HEK293 (cell line): Measurements from ENCODE around the gene SLC18B1.

ENCODE experiments used
- CTCF ChIA-PET: fragments of 350-600 bp; formaldehyde crosslinking; extraction: SDS; loops from one replicate; lab custom pipeline; 2021; ENCODE audit warnings: antibody characterized with exemption; lab: Yijun Ruan, JAX
- POLR2A ChIA-PET: fragments of 300-600 bp; formaldehyde crosslinking; extraction: SDS; loops from one replicate; lab custom pipeline; 2020; ENCODE audit warnings: antibody characterized with exemption, inconsistent platforms; lab: Yijun Ruan, JAX
- H3K27ac ChIP-seq: fragments of 200-500 bp; sonication (Bioruptor generic); 2 replicates; pipeline ENCODE4 v1.5.1; 2014; ENCODE audit warnings: low read depth, low read length, control low read depth, inconsistent platforms; ENCODE audit errors: extremely low read depth
- H3K36me3 ChIP-seq, 2 experiments: fragments of 200-500 bp in 1 of 2; sonication (Bioruptor generic) in 1 of 2; 1 replicate in 1 of 2; 2 replicates in 1 of 2; pipeline ENCODE4 v1.5.1; 2014 to 2017; ENCODE audit warnings: inconsistent platforms in 2 of 2, low read length in 2 of 2; ENCODE audit not compliant: control insufficient read depth in 2 of 2, insufficient read depth in 1 of 2
- H3K4me1 ChIP-seq: fragments of 200-500 bp; sonication (Bioruptor generic); 2 replicates; pipeline ENCODE4 v1.5.1; 2014; ENCODE audit warnings: mild to moderate bottlenecking, low read length, inconsistent platforms; ENCODE audit not compliant: control insufficient read depth, insufficient read depth
- H3K4me3 ChIP-seq: 2 replicates; pipeline ENCODE4 v1.5.1; 2011; ENCODE audit warnings: low read depth, mild to moderate bottlenecking, control low read depth, low read length, moderate library complexity
- H3K9me3 ChIP-seq: fragments of 200-500 bp; sonication (Bioruptor generic); 2 replicates; pipeline ENCODE4 v1.5.1; 2014; ENCODE audit warnings: low read depth, low read length, inconsistent platforms; ENCODE audit not compliant: control insufficient read depth, insufficient read depth
- GLIS2 ChIP-seq: fragments of 450-650 bp; formaldehyde crosslinking; IDR thresholded peaks from 2 replicates; pipeline ENCODE4 v1.5.1; 2016; ENCODE audit warnings: missing biosample characterization, missing genetic modification characterization
- KLF9 ChIP-seq: fragments of 450-650 bp; formaldehyde crosslinking; IDR thresholded peaks from 2 replicates; pipeline ENCODE4 v1.5.1; 2016; ENCODE audit warnings: missing biosample characterization, missing genetic modification characterization, low read depth
- MZF1 ChIP-seq: fragments of 450-650 bp; formaldehyde crosslinking; IDR thresholded peaks from 2 replicates; pipeline ENCODE4 v1.5.1; 2017; ENCODE audit warnings: missing biosample characterization, missing genetic modification characterization, borderline replicate concordance
- OSR2 ChIP-seq: fragments of 450-650 bp; formaldehyde crosslinking; IDR thresholded peaks from 2 replicates; pipeline ENCODE4 v1.5.1; 2016; ENCODE audit warnings: missing biosample characterization, missing genetic modification characterization
- PRDM10 ChIP-seq: fragments of 450-650 bp; formaldehyde crosslinking; IDR thresholded peaks from 2 replicates; pipeline ENCODE4 v1.5.1; 2016; ENCODE audit warnings: missing biosample characterization, missing genetic modification characterization
- ZBTB8A ChIP-seq: fragments of 450-650 bp; formaldehyde crosslinking; IDR thresholded peaks from 2 replicates; pipeline ENCODE4 v1.5.1; 2016; ENCODE audit warnings: missing biosample characterization, missing genetic modification characterization
- ZFP41 ChIP-seq: fragments of 450-650 bp; formaldehyde crosslinking; IDR thresholded peaks from 2 replicates; pipeline ENCODE4 v1.5.1; 2016; ENCODE audit warnings: missing biosample characterization, missing genetic modification characterization, borderline replicate concordance
- ZFP69B ChIP-seq: fragments of 450-650 bp; formaldehyde crosslinking; IDR thresholded peaks from 2 replicates; pipeline ENCODE4 v1.5.1; 2016; ENCODE audit warnings: missing biosample characterization, missing genetic modification characterization
- ZNF112 ChIP-seq: fragments of 450-650 bp; formaldehyde crosslinking; IDR thresholded peaks from 2 replicates; pipeline ENCODE4 v1.5.0; 2017; ENCODE audit warnings: missing biosample characterization, missing genetic modification characterization
- ZNF114 ChIP-seq: fragments of 450-650 bp; formaldehyde crosslinking; IDR thresholded peaks from 2 replicates; pipeline ENCODE4 v1.5.0; 2017; ENCODE audit warnings: missing biosample characterization, missing genetic modification characterization
- ZNF132 ChIP-seq: fragments of 450-650 bp; formaldehyde crosslinking; IDR thresholded peaks from 2 replicates; pipeline ENCODE4 v1.5.1; 2017; ENCODE audit warnings: missing biosample characterization, missing genetic modification characterization, borderline replicate concordance
- ZNF2 ChIP-seq: fragments of 450-650 bp; formaldehyde crosslinking; IDR thresholded peaks from 2 replicates; pipeline ENCODE4 v1.5.1; 2016; ENCODE audit warnings: missing biosample characterization, missing genetic modification characterization
- ZNF239 ChIP-seq: fragments of 450-650 bp; formaldehyde crosslinking; IDR thresholded peaks from 2 replicates; pipeline ENCODE4 v1.5.1; 2016; ENCODE audit warnings: missing biosample characterization, missing genetic modification characterization
- ZNF248 ChIP-seq: fragments of 450-650 bp; formaldehyde crosslinking; IDR thresholded peaks from 2 replicates; pipeline ENCODE4 v1.5.1; 2017; ENCODE audit warnings: missing biosample characterization, missing genetic modification characterization
- ZNF324 ChIP-seq: fragments of 450-650 bp; formaldehyde crosslinking; IDR thresholded peaks from 2 replicates; pipeline ENCODE4 v1.5.1; 2016; ENCODE audit warnings: missing biosample characterization, missing genetic modification characterization
- ZNF341 ChIP-seq: fragments of 450-650 bp; formaldehyde crosslinking; IDR thresholded peaks from 2 replicates; pipeline ENCODE4; 2016; ENCODE audit warnings: low read depth, missing biosample characterization, missing genetic modification characterization
- ZNF426 ChIP-seq: fragments of 450-650 bp; formaldehyde crosslinking; IDR thresholded peaks from 2 replicates; pipeline ENCODE4 v1.5.1; 2017; ENCODE audit warnings: missing biosample characterization, missing genetic modification characterization, mild to moderate bottlenecking, inconsistent platforms, moderate library complexity
- ZNF513 ChIP-seq: fragments of 450-650 bp; IDR thresholded peaks from 2 replicates; pipeline ENCODE4 v1.5.1; 2018; ENCODE audit warnings: missing biosample characterization, missing genetic modification characterization
- ZNF514 ChIP-seq: fragments of 450-650 bp; formaldehyde crosslinking; IDR thresholded peaks from 2 replicates; pipeline ENCODE4 v1.5.1; 2016; ENCODE audit warnings: missing biosample characterization, missing genetic modification characterization
- ZNF521 ChIP-seq: fragments of 450-650 bp; formaldehyde crosslinking; IDR thresholded peaks from 2 replicates; pipeline ENCODE4 v1.5.1; 2017; ENCODE audit warnings: missing biosample characterization, mild to moderate bottlenecking, missing genetic modification characterization
- ZNF544 ChIP-seq: fragments of 450-650 bp; formaldehyde crosslinking; IDR thresholded peaks from 2 replicates; pipeline ENCODE4 v1.5.0; 2017; ENCODE audit warnings: missing biosample characterization, missing genetic modification characterization
- ZNF548 ChIP-seq: fragments of 450-650 bp; formaldehyde crosslinking; IDR thresholded peaks from 2 replicates; pipeline ENCODE4 v1.5.1; 2016; ENCODE audit warnings: missing biosample characterization, missing genetic modification characterization
- ZNF549 ChIP-seq: fragments of 450-650 bp; IDR thresholded peaks from 2 replicates; pipeline ENCODE4 v1.5.1; 2018; ENCODE audit warnings: missing biosample characterization, missing genetic modification characterization, mild to moderate bottlenecking, inconsistent platforms, moderate library complexity
- ZNF610 ChIP-seq: fragments of 450-650 bp; formaldehyde crosslinking; IDR thresholded peaks from 2 replicates; pipeline ENCODE4 v1.5.1; 2016; ENCODE audit warnings: missing biosample characterization, missing genetic modification characterization, borderline replicate concordance
- ZNF670 ChIP-seq: fragments of 450-650 bp; formaldehyde crosslinking; IDR thresholded peaks from 2 replicates; pipeline ENCODE4 v1.5.1; 2016; ENCODE audit warnings: missing biosample characterization, missing genetic modification characterization, low read depth
- ZNF692 ChIP-seq: fragments of 450-650 bp; formaldehyde crosslinking; IDR thresholded peaks from 2 replicates; pipeline ENCODE4 v1.5.1; 2016; ENCODE audit warnings: missing biosample characterization, missing genetic modification characterization
- ZNF707 ChIP-seq: fragments of 450-650 bp; formaldehyde crosslinking; IDR thresholded peaks from 2 replicates; pipeline ENCODE4 v1.5.1; 2016; ENCODE audit warnings: missing biosample characterization, missing genetic modification characterization
- ZNF843 ChIP-seq: fragments of 450-650 bp; formaldehyde crosslinking; IDR thresholded peaks from 2 replicates; pipeline ENCODE4 v1.5.1; 2016; ENCODE audit warnings: missing biosample characterization, missing genetic modification characterization

SLC18B1 gene

GRCh38 chr6:132790450-132790849 lies 8.0 kb downstream of the SLC18B1 start (continued):
- TF ChIP-seq ZNF549 (tag by site-specific recombination) (no peak), ZNF670 (tag by site-specific recombination) (no peak), ZFP41 (tag by site-specific recombination) (no peak), ZFP69B (tag by site-specific recombination) (no peak)

DNA sequence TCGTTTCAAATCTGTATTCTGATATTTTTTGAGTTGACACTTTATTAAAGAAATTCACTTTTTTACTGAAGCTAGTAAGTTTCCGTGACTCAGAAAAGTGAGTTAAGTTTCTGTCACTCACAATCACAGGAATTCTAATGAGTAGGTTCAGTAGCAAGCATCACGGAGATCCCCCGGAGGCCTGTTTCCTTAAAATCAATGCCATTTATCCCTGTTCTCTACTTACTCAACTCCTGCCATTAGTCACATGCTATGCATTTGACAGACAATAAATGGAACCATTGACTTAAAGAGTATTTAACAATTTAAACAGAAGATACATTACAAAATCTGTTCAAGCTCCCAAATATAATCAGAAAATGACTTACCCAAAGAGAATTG lies 9.1 kb downstream of the SLC18B1 start:
- peaks cover 30 to 74% of the 10 kb centered on the region in 2 experiments for H3K36me3 ChIP-seq
- H3K27ac ChIP-seq = no peak overlapping the region
- no peak overlapping the region for H3K4me3 ChIP-seq
- no peaks in the 10 kb centered on the region for H3K9me3 ChIP-seq
- TF ChIP-seq ZNF548 (tag by site-specific recombination) = no peak
- TF ChIP-seq ZNF521 (tag by site-specific recombination) = no peak
- no peak for TF ChIP-seq ZNF112 (tag by site-specific recombination)
- no peak for TF ChIP-seq ZNF341 (tag by site-specific recombination)
- no peak for TF ChIP-seq ZNF692 (tag by site-specific recombination)
- TF ChIP-seq ZNF610 (tag by site-specific recombination) = no peak
- TF ChIP-seq PRDM10 = no peak
- no peak for TF ChIP-seq ZNF843 (tag by site-specific recombination)
- no peak for TF ChIP-seq KLF9 (tag by site-specific recombination)
- no peak for TF ChIP-seq ZNF239 (tag by site-specific recombination)
- no peaks in the 10 kb centered on the region for H3K4me1 ChIP-seq
- ChIA-PET CTCF (interaction anchor here (1.0 to 1.7 kb wide), 3 partner anchors 9 to 119 kb away, joined by 3 to 8 read pairs (median 4); partner anchors contain the start of gene SLC18B1), POLR2A (no interaction called here)

- Histone ChIP-seq H3K9me3 (no peaks in the 10 kb centered on the region), H3K4me3 (no peak overlapping the region), H3K27ac (no peak overlapping the region), H3K36me3 (peaks cover 30 to 74% of the 10 kb centered on the region in 2 experiments)
- CTCF ChIA-PET = interaction anchor here (1.0 to 1.7 kb wide), 3 partner anchors 9 to 119 kb away, joined by 3 to 8 read pairs (median 4); partner anchors contain the start of gene SLC18B1
- no peak for TF ChIP-seq ZNF2 (tag by site-specific recombination)
- TF ChIP-seq OSR2 (tag by site-specific recombination) = no peak
- no peak for TF ChIP-seq ZNF670 (tag by site-specific recombination)
- TF ChIP-seq ZNF514 (tag by site-specific recombination) = no peak
- TF ChIP-seq MZF1 (tag by site-specific recombination) = no peak
- TF ChIP-seq ZBTB8A = no peak
- TF ChIP-seq GLIS2 (tag by site-specific recombination) = no peak
- TF ChIP-seq ZNF248 (tag by site-specific recombination) = no peak
- no peak for TF ChIP-seq ZNF324
- no peak for TF ChIP-seq ZNF132 (tag by site-specific recombination)
- no peak for TF ChIP-seq ZNF707
- no peak for TF ChIP-seq ZNF114
- TF ChIP-seq ZNF426 (tag by site-specific recombination) = no peak
- no peak for TF ChIP-seq ZNF544 (tag by site-specific recombination)
- TF ChIP-seq ZNF513 (tag by site-specific recombination) = no peak
- TF ChIP-seq, all 188 proteins: peak for 0
- POLR2A ChIA-PET = interaction anchor here (0.7 to 1.5 kb wide), 2 partner anchors 25 to 36 kb away, joined by 3 read pairs; partner anchors contain the start of gene RPS12
- no peaks in the 10 kb centered on the region for H3K4me1 ChIP-seq
Measured at GRCh38 chr6:132788658-132789395, 9.6 kb downstream of the SLC18B1 start.
